Liver (tissue), 9 donors: ENCODE results near the gene SCPEP1. TPM values are rescaled to one million over a fixed set of nuclear protein-coding genes. Genes with fewer than 3 reads are reported as not detected.

Experiments used
- DNase-seq: peaks from one replicate; pipeline ENCODE4 v3.0.0-alpha.2; 2017; ENCODE audit warnings: low spot score
- H3K27ac ChIP-seq, 2 donors: one replicate each; pipeline ENCODE4 v1.7.0; 2013; ENCODE audit warnings: inconsistent platforms in 2 of 2, low read length in 2 of 2, control low read depth in 1 of 2, low read depth in 1 of 2, mild to moderate bottlenecking in 1 of 2
- H3K27me3 ChIP-seq, 4 donors: one replicate each; pipeline versions ENCODE4 v1.6.1 to v1.7.0; 2013; ENCODE audit warnings: low read length in 3 of 4, inconsistent platforms in 1 of 4, mild to moderate bottlenecking in 1 of 4, moderate library complexity in 1 of 4; ENCODE audit not compliant: control insufficient read depth in 4 of 4, insufficient read depth in 4 of 4
- H3K36me3 ChIP-seq, 4 donors: one replicate each; pipeline versions ENCODE4 v1.6.1 to v1.7.0; 2013; ENCODE audit warnings: low read length in 3 of 4, mild to moderate bottlenecking in 3 of 4, low read depth in 1 of 4, moderate library complexity in 1 of 4; ENCODE audit not compliant: control insufficient read depth in 4 of 4, insufficient read depth in 3 of 4
- H3K4me1 ChIP-seq, 4 donors: one replicate each; pipeline versions ENCODE4 v1.6.1 to v1.7.0; 2013; ENCODE audit warnings: low read length in 3 of 4, mild to moderate bottlenecking in 3 of 4, moderate library complexity in 1 of 4; ENCODE audit not compliant: control insufficient read depth in 4 of 4, insufficient read depth in 4 of 4
- H3K4me3 ChIP-seq, 3 donors: one replicate each; pipeline versions ENCODE4 v1.6.1 to v1.7.0; 2013; ENCODE audit warnings: low read length in 3 of 3, control low read depth in 1 of 3, low read depth in 1 of 3, mild to moderate bottlenecking in 1 of 3
- H3K9ac ChIP-seq, 2 donors: one replicate each; pipeline ENCODE4 v1.7.0; 2013; ENCODE audit warnings: low read length in 2 of 2, mild to moderate bottlenecking in 2 of 2, moderate library complexity in 2 of 2, control low read depth in 1 of 2, low read depth in 1 of 2
- H3K9me3 ChIP-seq, 4 donors: one replicate each; pipeline versions ENCODE4 v1.6.1 to v1.7.0; 2013; ENCODE audit warnings: low read length in 3 of 4; ENCODE audit not compliant: control insufficient read depth in 4 of 4
- CTCF ChIP-seq: fragments of 150-350 bp; IDR thresholded peaks from 2 replicates; pipeline ENCODE4 v1.5.1; 2017; ENCODE audit warnings: improper control_type of control experiment, low read depth, low read length; ENCODE audit not compliant: missing input control
- EGR1 ChIP-seq, 2 donors: IDR thresholded peaks; 2 replicates each; pipeline ENCODE4 v1.6.1; 2016 to 2018; ENCODE audit warnings: antibody characterized with exemption in 2 of 2, low read depth in 2 of 2
- FOXA1 ChIP-seq: IDR thresholded peaks from 2 replicates; pipeline ENCODE4 v1.6.1; 2016; ENCODE audit warnings: antibody characterized with exemption
- FOXA2 ChIP-seq: IDR thresholded peaks from 2 replicates; pipeline ENCODE4 v1.6.1; 2016; ENCODE audit warnings: antibody characterized with exemption
- GABPA ChIP-seq, 2 donors: IDR thresholded peaks in 1 of 2; conservative IDR thresholded peaks in 1 of 2; 2 replicates each; pipeline ENCODE4 v1.6.1; 2016; ENCODE audit warnings: antibody characterized with exemption in 2 of 2, mild to moderate bottlenecking in 1 of 2, moderate library complexity in 1 of 2
- HNF4A ChIP-seq, 2 donors: conservative IDR thresholded peaks; 2 replicates each; pipeline ENCODE4 v1.6.1; 2016; ENCODE audit warnings: antibody characterized with exemption in 2 of 2, mild to moderate bottlenecking in 2 of 2
- HNF4G ChIP-seq: IDR thresholded peaks from 2 replicates; pipeline ENCODE4 v1.6.1; 2016; ENCODE audit warnings: antibody characterized with exemption
- RAD21 ChIP-seq, 2 donors: IDR thresholded peaks; 2 replicates each; pipeline ENCODE4 v1.6.1; 2016; ENCODE audit warnings: antibody characterized with exemption in 2 of 2, mild to moderate bottlenecking in 2 of 2
- REST ChIP-seq: IDR thresholded peaks from 2 replicates; pipeline ENCODE4 v1.6.1; 2016; ENCODE audit warnings: antibody characterized with exemption, mild to moderate bottlenecking
- RXRA ChIP-seq, 2 donors: IDR thresholded peaks; 2 replicates each; pipeline ENCODE4 v1.6.1; 2017 to 2018; ENCODE audit warnings: antibody characterized with exemption in 2 of 2, mild to moderate bottlenecking in 1 of 2
- SP1 ChIP-seq: IDR thresholded peaks from 2 replicates; pipeline ENCODE4 v1.6.1; 2018; ENCODE audit warnings: antibody characterized with exemption, mild to moderate bottlenecking
- YY1 ChIP-seq: IDR thresholded peaks from 2 replicates; pipeline ENCODE4 v1.6.1; 2016; ENCODE audit warnings: antibody characterized with exemption, mild to moderate bottlenecking
- ZBTB33 ChIP-seq: IDR thresholded peaks from 2 replicates; pipeline ENCODE4 v1.6.1; 2016; ENCODE audit warnings: antibody characterized with exemption
- WGBS: extraction: QIAGEN DNeasy Blood & Tissue Kit; methylation state at CpG from one replicate; pipeline ENCODE4 v1.1.7; 2013; 5-methylcytosine and 5-hydroxymethylcytosine counted together
- polyA plus RNA-seq, 2 donors: library from polyadenylated mRNA; stranded (reverse) in 1 of 2; unstranded in 1 of 2; fragments of 200-250 nt in 1 of 2; fragments of >200 nt in 1 of 2; fragmentation: Nextera tagmentation in 1 of 2; extraction: Ambion mirVana in 1 of 2; gene quantifications; one replicate each; pipeline versions ENCODE4 v1.2.1 to v1.2.3, GENCODE V29; 2013 to 2015
- total RNA-seq, 2 donors: library from RNA; depleted of rRNA; stranded (reverse); fragments of >200 nt; gene quantifications; one replicate each; pipeline ENCODE4 v1.2.3, GENCODE V29; 2014
- donor health status: healthy.
- donor health status: healthy.
- donor health status: healthy.
- donor health status: healthy.
- donor health status: healthy.

The SCPEP1 gene
- total and polyA plus RNA-seq, 4 donors, result 15.7 to 29.3 (median 28.2) TPM

- TF ChIP-seq HNF4G, result no peak
- TF ChIP-seq FOXA2, result no peak
- no peak for TF ChIP-seq SP1
- TF ChIP-seq EGR1 (IDR thresholded peaks at IDR 0.05; ENCODE audit: low read depth in 2 of 2), result no peak
- no peak for TF ChIP-seq RXRA (IDR thresholded peaks at IDR 0.05)
- no peak for TF ChIP-seq CTCF
These were observed 32.6 kb downstream of the SCPEP1 start (continued) for GRCh38 chr17:57010487-57010886.

- H3K9me3 ChIP-seq, result peaks cover 0 to 6% (median 0%) of the 10 kb centered on the region in 4 donors
- H3K36me3 ChIP-seq, result no peaks in the 10 kb centered on the region
- DNase-seq, result no peak
- no peak overlapping the region for H3K4me3 ChIP-seq
- H3K27me3 ChIP-seq, result no peaks in the 10 kb centered on the region
- no peak overlapping the region for H3K27ac ChIP-seq
- TF ChIP-seq ZBTB33, result no peak
- no peak for TF ChIP-seq REST
- TF ChIP-seq CTCF, result no peak
- TF ChIP-seq HNF4G, result no peak
- no peak for TF ChIP-seq YY1
- no peak for TF ChIP-seq RXRA (IDR thresholded peaks at IDR 0.05)
- no peak for TF ChIP-seq RAD21 (IDR thresholded peaks at IDR 0.05)
- TF ChIP-seq GABPA (IDR thresholded peaks at IDR 0.05 in 1 of 2, conservative IDR thresholded peaks at IDR 0.05 in 1 of 2), result no peak
- TF ChIP-seq FOXA1, result no peak
- no peak for TF ChIP-seq HNF4A (conservative IDR thresholded peaks at IDR 0.05)
- no peak overlapping the region for H3K9ac ChIP-seq
- WGBS, result 85% methylated on average over 7 of the region's 7 CpGs
- peaks cover 0 to 3% (median 0%) of the 10 kb centered on the region in 4 donors for H3K4me1 ChIP-seq
These were observed 33.6 kb downstream of the SCPEP1 start for GRCh38 chr17:57011491-57012015.
